Fibroblast of pulmonary artery (primary cell): ENCODE results near the gene PTPN22.

Source experiments
- DNase-seq: peaks from one replicate; pipeline ENCODE4 v3.0.0-alpha.2; 2010; ENCODE audit warnings: low read depth
- H3K4me3 ChIP-seq: replicated peaks from 2 replicates; pipeline ENCODE4 v1.5.1; 2011; ENCODE audit warnings: low read depth, mild to moderate bottlenecking, control low read depth, low read length, moderate library complexity
- CTCF ChIP-seq: IDR thresholded peaks from 2 replicates; pipeline ENCODE4 v1.5.1; 2011; ENCODE audit warnings: mild to moderate bottlenecking, control low read depth, low read length, inconsistent platforms; ENCODE audit errors: missing control alignments

The PTPN22 gene

GRCh38 chr1:113802367-113803007 is 69.0 kb downstream of the PTPN22 start:
- no peak for DNase-seq

GRCh38 chr1:113800487-113800886 is 71.0 kb downstream of the PTPN22 start:
- H3K4me3 ChIP-seq: no peak overlapping the region
- DNase-seq: no peak
- no peak for TF ChIP-seq CTCF

More at GRCh38 chr1:113802367-113803007, 69.0 kb downstream of the PTPN22 start:
- TF ChIP-seq CTCF: no peak
- H3K4me3 ChIP-seq: no peak overlapping the region

- H3K4me3 ChIP-seq: no peak overlapping the region
- DNase-seq: no peak
- no peak for TF ChIP-seq CTCF
Measured at GRCh38 chr1:113797472-113797871, 74.0 kb downstream of the PTPN22 start.

- TF ChIP-seq CTCF: no peak
- DNase-seq: no peak
- H3K4me3 ChIP-seq: no peak overlapping the region
Measured at GRCh38 chr1:113793878-113794834, 77.4 kb downstream of the PTPN22 start.

- no peak for TF ChIP-seq CTCF
- H3K4me3 ChIP-seq: no peak overlapping the region
- DNase-seq: peak; percentile 45
Measured at GRCh38 chr1:113792986-113793385, 78.5 kb downstream of the PTPN22 start.

GRCh38 chr1:113792471-113792870 is 79.0 kb downstream of the PTPN22 start:
- DNase-seq: no peak
- TF ChIP-seq CTCF: no peak
- no peak overlapping the region for H3K4me3 ChIP-seq

- no peak for DNase-seq
- TF ChIP-seq CTCF: no peak
- H3K4me3 ChIP-seq: no peak overlapping the region
Measured at GRCh38 chr1:113788802-113789201, 82.7 kb downstream of the PTPN22 start.
